GM12872 (cell line): ENCODE results near the gene OGFOD3.

ENCODE experiments used
- CTCF ChIP-seq: IDR thresholded peaks from 3 replicates; pipeline ENCODE4 v1.5.1; 2011; ENCODE audit warnings: low read depth, mild to moderate bottlenecking, low read length, moderate library complexity; ENCODE audit not compliant: insufficient read depth

The OGFOD3 gene

GRCh38 chr17:82449131-82449882 is 30.9 kb upstream of the OGFOD3 start:
- no peak for TF ChIP-seq CTCF

DNA sequence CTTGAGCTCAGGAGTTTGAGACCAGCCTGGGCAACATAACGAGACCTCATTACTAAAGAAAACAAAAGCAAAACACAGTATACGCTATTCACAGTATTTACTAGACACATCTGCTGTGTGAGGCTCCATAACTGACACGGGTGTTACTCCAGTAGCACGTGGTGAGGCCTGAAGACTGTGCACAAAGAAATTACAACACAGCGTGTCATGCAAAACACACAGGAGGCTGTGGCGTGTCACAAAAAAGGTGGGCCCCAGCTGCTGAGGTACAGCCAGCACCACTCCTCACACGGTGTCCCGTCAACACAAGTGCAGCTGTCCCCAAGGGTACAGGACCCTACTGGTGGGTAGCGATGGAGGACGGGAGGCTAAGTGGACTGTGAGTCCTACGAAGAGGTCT is 29.5 kb upstream of the OGFOD3 start:
- TF ChIP-seq CTCF = no peak

GRCh38 chr17:82446649-82447048 is 28.3 kb upstream of the OGFOD3 start:
- no peak for TF ChIP-seq CTCF

- no peak for TF ChIP-seq CTCF
Observed at GRCh38 chr17:82446124-82446523, 27.7 kb upstream of the OGFOD3 start.

GRCh38 chr17:82445542-82445941 is 27.2 kb upstream of the OGFOD3 start:
- TF ChIP-seq CTCF = no peak

GRCh38 chr17:82444941-82445521 is 26.6 kb upstream of the OGFOD3 start:
- TF ChIP-seq CTCF = no peak

DNA sequence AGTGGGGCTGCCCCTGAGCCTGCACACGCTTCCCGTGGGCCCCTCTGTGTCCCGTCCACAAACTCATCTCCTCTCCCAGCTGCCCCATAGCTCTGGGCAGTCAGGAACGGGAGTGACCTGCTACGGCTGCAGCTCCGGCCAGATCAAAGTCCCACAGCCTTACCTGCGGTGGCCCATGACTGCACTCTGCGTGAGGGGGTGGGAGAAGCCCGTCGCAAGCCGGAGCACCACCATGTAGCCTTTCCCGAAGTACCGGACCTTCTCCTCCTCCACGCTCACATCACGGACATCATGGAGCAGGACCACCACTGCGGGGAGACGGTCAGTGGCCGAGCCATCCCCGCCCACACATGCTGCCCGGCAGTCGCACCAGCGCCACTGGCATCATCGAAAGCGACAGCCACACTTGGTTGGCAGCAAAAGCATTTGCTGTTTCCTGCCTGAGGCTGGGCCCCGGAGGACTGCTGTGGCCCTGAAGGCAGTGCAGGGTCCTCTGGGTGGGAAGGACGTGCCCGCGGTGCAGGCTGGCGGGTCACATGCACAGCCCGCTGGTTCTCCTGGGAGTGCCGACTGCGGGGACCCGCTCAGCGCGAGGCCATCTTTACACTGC is 26.0 kb upstream of the OGFOD3 start:
- no peak for TF ChIP-seq CTCF
